ENCODE data around the gene ABCA6.

Gene ABCA6

GRCh38 chr17:69047368-69048263 lies 94.1 kb downstream of the ABCA6 start:
- peak; percentile 77 for DNase-seq

DNA sequence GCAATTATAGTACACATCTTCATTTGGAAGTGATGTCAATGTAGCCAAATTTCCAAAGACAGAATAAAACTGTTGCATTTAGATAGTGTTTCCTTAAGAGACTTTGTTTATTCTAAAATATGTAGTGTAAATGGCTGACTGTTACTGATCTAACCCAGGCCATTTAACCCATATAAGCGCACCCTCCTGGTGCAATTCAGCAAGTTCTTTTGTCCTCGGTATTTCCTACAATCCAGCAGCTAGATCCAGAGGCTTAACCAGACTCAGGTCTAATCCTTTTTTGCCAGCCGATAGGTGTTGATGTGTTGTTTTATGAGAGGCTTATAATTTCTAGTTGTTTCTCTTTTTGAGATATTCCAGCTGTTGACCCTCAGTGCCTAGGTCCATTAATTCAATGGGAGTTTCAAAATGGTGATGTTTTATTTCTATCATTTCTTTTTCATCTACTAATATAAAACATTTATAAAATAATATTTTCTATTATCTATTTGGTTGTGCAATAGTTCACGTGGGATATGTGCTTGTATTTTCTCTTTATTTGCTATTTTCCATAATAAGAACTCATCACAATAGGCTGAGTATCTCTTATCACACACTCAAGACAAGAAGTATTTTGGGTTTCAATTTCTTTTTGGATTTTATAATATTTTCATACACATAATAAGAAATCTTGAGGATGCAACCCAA lies 95.4 kb downstream of the ABCA6 start:
- no peak for DNase-seq

- DNase-seq: no peak
Measured at GRCh38 chr17:69045646-69046045, 96.0 kb downstream of the ABCA6 start.

- no peak for DNase-seq
Measured at GRCh38 chr17:69044371-69044770, 97.3 kb downstream of the ABCA6 start.

- DNase-seq: no peak
Measured at GRCh38 chr17:69043098-69043734, 98.5 kb downstream of the ABCA6 start.

DNA sequence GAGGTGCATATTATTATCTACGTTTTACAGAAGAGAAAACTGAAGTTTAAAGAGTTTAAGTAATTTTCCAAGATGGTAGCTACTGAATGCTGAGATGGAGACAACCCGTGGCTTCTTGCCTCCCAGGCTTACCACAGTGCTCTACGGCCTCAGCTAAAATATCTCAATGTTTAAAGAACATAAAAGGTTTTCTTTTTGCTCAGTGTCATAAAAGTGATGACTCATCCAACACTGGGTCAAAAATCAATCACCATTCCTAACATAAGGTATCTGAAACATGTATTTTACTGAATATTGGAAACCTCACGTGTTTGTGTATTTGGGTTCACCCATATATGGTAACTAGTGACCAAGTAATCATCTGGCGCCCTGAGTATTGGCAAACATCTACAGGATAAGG lies 99.4 kb downstream of the ABCA6 start:
- DNase-seq: no peak

DNA sequence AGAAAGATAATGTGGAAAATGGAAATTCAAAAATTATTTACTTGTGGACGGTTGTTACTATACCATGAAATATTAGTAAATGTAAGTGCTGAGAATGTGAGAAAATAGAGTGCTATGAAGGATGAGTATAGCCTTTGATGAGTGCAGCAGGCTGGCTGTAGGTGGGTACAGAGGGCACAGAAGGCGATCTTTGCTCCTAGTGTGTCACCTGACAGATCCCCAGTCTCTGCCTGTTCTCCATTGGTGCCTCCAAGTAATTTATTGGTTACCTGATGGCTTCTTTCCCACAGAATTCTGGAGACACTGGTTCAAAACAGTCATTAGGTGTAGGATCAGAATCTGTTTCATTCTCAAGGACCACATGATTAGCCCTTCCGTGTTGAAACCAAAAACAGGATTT lies 109.9 kb downstream of the ABCA6 start:
- DNase-seq: no peak

DNA sequence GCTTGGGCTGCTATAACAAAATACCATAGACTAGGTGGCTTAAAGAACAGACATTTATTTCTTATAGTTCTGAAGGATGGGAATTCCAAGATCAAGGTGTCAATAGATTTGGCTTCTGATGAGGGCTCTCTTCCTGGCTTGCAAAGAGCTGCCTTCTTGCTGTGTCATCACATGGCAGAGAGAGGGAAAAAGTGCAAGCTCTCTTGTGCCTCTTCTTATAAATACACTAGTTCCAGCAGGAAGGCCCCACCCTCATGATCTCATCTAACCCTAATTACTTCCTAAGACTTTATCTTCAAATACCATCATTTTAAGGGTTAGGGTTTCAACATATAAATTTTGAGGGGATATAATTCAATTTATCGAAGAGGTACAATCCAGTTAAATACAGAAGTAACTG lies 111.5 kb downstream of the ABCA6 start:
- DNase-seq: no peak

Data from fibroblast of skin of back (primary cell).